CD4-positive, alpha-beta T cell treated with Interleukin-6 at 100 ng/mL for 8 hours (primary cell): ENCODE measurements around the gene CSHL1.
"Not testable (repeated sequence)": the region's sequence is repeated elsewhere in the genome, so short reads cannot be mapped to it uniquely, and the experiment has no call there.

ENCODE experiments used
- DNase-seq: peaks from one replicate; pipeline ENCODE4 v3.0.0-alpha.2; 2020; ENCODE audit warnings: mixed read lengths, low spot score

CSHL1 gene

DNA sequence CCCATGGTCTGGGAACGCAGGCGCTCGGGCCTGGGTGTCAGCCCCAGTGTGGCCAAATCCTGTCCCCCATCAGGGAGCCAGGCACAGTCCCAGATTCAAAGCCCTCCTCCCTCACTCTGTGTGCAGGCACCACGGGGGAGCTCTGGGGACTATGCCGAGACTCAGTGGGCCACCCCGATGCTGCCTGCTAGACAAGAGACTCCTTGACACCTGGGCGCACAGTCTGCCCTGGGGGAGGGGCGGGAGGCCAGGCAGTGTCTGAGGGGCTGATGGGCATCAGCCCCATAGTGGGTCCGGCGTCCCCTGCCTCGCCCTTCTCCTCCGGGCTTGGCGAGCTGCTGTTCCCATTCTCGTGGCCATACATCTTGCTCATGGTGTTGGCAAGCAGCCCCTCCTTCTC lies 29.5 kb upstream of the CSHL1 start:
- DNase-seq, result no peak

- DNase-seq, result no peak
Observed at GRCh38 chr17:63939884-63940283, 28.8 kb upstream of the CSHL1 start.

DNA sequence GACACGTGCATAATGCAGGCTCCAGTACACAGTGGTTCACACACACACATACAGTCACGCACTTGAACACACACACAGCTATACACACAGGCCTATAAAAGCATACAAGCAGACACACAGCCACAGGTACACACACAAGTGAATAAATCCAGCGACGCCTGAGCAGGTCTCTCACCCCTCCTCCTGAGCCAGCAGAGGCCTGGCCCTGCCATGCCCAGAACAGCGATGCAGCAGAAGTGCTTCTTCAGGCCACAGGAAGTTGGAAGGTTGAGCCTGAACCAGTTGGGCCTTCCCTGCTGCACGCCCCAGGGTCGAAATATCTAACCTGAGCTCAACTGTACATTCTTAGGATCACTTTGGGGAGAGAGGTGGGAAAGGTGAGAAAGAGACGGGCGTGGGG lies 28.3 kb upstream of the CSHL1 start:
- DNase-seq, result no peak

DNA sequence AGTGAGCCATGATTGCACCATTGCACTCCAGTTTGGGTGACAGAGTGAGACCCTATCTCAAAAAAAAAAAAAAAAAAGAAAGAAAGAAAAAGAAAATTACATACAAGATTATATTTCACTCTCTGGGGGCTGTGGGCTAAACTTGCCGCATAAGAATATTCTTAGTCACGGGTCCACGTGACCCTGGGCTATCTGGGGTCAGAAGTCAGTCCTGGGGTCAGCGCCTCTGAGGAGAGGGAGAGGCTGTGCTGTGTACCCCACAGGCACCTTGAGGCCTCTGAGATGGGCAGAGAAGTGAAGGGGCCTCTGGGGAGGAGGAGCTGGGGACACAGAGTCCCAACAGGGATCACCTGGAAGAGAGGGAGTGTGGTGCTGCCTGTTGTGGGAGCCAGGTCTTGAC lies 26.9 kb upstream of the CSHL1 start:
- DNase-seq, result no peak

DNA sequence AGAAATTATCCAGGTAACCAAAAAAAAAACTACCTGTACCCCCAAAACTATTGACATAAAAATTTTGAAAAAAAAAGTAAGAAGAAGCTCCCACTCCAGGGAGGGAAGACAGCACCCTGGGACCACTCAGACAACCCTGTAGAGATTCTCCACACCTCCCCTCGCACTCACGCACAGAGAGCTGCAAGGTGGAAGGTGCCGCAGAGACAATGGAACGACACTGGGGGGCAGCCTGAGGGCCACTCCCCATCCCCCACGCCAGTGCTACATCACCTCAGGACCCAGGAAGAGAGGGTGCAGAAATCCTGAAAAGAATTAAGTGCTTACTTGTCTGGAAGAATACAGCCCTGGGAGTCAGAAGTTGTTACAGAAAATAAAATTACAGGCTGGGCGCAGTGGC lies 26.3 kb upstream of the CSHL1 start:
- no peak for DNase-seq

DNA sequence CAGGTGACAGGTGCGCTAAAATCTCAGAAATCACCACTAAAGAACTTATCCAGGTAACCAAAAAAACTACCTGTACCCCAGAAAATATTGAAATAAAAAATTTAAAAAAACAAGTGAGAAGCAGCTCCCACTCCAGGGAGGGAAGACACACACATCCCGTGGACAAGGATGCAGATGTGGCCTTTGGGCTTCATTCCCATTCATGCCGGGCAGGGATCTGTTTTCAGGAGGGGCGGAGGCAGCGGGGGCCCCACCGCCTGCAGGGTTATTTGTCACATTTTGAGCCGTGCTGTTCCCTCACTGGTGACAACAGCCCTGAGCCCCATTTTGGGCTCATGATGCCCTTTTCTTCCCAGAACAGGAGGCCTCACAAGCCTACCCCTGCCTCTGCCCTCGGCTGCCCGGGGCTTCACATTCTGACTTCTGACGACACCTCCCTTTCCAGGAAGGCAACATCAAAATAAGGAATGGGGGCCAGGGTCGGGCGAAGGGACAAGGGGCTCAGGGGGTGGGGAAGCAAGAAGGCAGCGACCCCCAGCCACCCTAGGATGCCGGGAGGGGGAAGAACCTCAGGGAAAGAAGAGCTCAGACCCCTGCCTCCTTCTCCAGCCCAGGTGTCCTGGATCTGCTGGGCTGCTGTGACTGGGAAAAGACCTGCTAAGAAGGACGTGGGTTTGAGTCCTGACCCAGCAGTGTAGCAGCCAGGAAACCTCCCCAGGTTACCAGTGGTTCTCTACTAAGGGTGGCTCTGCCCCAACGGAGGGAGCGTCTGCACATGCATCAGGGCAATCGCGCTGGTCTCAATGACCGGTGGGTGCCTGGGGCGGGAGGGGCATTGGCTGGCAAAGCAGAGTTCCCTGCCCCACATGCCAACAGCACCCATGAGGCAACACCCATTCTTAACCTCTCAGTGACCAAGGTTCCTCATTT lies 23.4 kb upstream of the CSHL1 start:
- no peak for DNase-seq

DNA sequence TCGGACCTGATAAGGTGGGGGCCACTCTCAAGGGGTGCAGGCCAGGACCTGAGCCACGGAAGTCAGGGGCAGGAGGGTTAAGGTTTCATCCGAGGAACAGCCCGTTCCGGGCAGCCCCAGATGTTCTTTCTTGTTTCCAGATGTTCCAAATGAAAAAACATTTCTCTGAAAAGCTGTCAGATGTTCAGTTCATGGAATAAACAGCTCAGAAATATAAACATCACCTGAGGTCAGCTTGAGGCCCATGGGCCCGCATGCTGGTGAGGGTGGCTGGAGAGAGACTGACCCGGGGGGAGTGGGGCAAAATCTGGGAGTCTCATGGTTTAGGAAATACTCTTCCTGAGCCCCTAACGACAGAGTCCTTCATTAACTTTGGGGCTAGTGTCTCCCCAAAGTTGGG lies 22.5 kb upstream of the CSHL1 start:
- DNase-seq, result no peak

GRCh38 chr17:63932721-63933120 lies 21.7 kb upstream of the CSHL1 start:
- no peak for DNase-seq

DNA sequence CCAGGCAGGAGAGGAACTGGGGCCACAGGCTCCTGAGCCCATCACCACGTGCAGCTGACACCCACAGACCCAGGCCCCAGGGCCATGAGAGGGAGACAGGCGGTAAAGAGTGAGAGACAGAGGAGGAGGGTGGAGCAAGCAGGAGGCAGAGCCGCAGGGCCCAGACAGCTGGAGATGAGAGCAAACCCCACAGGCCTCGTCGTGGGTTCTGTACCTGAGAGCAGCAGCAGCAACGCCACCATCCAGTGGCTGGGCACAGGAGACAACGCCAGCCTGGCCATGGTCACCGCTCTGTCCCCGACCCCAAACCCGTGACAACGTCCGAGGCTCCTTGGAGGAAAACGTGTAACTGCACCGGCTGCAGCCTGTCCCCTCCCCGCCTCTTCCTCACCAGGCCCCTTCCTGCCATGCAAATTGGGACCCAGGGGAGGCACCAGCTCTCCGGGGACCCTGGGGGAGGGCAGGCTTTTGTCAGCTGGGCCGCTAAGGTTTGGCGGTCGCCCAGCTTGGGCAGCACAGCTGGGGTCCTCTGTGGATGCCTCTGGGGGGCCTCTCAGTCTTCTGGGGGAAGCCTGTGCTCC lies 21.0 kb upstream of the CSHL1 start, which contains the start of gene CD79B:
CD79B (minus strand) TSS at position 351 of the 581 bp plus-strand sequence; CDS start at position 281, 70 bp downstream.
- DNase-seq, result peak; percentile 39

DNA sequence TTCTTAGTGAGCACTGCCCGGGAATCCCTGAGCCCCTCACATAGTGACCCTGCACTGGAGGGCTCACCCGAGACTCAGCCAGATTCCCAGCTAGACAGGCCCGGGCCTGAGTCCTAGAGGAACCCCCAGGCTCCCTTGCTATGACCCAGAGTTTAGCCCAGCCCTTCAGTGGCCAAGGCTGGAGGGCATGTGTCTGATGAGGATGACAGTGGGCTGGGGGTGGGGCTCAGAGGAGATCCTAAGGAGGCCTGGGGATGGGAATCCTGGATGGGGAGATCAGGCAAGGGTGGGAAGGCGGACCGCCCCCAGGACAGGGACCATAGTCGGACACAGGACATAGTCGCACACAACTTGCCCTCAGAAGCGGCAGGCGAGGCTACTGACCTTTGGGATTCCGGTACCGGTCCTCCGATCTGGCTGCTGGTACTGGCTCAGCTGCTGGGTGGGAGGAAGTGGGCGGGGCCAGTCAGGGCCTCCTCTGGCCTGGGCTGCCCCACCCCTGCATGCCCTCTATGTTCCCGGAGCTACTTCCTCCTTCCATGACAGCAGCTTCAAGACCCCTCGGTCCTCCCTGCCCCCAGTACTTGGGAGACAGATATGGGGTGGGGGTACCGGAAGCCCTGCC lies 20.0 kb upstream of the CSHL1 start:
- DNase-seq, result peak; percentile 65

DNA sequence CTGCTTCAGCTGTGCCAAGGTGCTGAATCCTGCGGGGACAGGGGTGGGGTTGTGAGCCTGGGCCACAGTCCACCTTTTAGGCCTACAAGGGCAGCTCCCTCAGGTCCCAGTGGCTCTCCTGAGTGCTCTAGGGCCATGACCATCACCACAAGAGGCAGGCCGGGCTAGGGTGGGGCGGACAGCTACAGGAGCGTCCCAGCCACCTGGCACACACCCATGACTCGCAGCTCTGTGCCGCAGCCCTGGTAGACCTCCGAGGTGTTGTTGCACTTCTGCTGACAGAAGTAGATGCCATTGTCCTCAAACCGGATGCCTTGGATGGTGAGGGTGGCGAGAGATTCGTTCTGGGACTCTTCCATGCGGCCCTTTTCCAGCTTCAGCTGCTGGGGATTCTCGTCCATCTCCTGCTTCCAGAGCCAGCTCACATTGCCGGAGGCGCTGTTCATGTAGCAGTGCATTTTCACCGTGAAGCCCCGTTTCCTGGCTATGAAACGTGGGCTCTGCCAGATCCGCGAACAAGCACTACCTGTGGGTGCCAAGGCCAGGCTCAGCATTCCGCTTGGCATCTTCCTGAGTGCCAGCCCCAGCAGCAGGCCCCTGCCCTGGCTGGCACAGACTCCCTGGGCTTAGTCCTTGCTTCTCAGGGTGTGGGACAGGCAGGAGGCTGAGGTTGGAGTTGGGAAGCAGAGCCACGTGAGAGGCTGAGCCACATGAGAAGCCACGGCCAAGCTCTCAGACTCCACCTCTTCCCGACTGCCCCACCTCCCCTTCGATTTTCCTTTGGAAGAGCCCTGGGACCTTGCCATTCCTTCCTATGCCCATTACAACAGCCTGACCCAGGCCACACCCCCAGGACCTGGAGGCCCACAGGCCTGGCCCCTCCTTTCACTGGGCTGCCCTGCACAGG lies 19.1 kb upstream of the CSHL1 start:
- no peak for DNase-seq

- DNase-seq, result no peak
Observed at GRCh38 chr17:63928966-63929695, 18.1 kb upstream of the CSHL1 start.

DNA sequence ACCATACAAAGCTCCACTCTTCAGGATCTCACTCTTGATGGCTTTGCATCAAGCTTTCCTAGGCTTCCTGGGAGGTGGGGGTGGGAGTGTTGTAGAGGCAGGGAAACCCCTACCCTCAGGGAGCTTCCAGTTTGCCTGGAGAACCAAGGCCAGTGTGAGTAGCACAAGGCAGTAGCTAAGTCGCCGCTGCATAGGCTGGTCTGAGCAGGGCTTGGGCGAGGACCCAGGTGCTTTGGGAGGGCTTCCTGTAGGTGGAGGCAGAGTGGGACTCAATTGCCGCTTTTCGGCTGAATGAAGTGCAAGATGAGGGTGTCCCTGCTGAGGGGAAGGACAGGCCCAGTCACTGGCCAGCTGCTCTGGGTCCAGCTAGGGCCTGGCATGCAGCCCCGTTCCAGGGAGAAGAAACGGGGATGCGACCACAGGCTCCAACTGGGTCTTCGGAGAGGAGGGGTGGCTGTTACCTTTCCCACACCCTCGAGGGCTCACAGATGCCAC lies 17.2 kb upstream of the CSHL1 start:
- DNase-seq, result no peak

DNA sequence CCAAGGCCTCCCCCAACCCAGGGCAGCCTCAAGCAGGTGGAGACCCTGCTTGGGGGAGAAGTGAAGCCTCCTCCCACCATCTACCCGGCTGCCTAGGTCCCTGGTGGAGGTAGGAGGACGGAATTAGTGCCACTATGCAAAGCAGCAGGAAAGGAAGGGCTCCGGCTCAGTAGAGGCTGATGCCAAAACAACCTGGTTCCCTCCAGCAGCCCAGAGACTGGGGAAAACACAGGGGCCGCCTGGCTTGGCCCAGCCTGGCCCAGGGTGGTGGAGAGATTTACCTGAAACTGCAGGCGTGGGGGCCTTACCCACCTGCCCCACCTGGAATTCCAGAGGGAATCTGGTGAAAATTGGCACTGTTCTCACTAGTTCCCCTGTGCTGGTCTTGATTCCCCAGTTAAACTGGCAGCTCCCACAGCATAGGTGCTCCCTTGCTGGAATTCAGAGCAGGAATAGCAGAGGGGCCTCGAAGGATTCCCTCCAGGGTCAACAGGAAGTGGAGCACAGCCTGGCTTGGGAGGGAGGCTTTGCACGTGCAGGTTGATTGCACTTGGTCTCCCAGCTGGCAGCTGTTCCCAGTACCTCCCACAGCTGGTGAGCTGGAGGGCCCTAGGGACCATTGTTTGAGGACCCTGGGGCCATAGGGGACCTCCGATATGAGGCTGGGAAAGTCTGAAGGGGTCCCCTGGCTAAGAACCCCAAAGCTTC lies 16.6 kb upstream of the CSHL1 start:
- no peak for DNase-seq

DNA sequence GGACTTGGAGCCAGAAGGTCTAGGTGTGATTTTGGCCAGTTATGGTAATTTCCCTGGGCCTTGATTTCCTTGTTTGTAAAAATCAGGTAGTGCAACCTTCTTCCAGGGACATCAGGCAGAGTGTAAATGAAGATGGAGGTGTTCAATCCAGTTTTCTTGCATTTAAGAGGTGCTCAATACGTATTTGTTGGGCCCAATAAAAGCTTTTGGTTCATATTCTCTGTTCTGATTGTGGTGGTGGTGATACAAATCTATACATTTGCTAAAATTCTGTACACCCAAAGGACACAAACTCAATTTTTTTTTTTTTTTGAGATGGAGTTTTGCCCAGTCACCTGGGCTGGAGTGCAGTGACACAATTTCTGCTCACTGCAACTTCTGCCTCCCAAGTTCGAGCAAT lies 15.1 kb upstream of the CSHL1 start:
- DNase-seq, result no peak

DNA sequence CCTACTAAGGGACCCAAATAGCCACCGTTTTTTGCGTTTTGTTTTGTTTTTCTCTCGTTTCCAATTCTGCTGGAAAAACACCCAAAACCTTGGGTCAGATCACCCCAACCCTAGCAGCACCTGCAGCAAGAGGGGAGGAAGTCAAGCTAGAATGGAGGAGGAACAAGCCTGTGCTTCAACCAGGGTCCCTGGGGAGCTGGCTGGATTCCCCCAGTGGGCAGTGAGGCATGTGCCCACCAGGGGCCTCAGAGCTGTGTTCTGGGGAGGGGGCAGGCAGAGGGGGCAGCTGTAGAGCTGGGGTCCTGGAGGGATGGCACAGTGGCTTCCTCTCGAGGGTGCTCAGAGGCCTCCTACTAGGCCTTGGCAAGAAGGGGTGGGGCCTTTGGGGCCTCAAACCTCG lies 14.6 kb upstream of the CSHL1 start:
- no peak for DNase-seq

DNA sequence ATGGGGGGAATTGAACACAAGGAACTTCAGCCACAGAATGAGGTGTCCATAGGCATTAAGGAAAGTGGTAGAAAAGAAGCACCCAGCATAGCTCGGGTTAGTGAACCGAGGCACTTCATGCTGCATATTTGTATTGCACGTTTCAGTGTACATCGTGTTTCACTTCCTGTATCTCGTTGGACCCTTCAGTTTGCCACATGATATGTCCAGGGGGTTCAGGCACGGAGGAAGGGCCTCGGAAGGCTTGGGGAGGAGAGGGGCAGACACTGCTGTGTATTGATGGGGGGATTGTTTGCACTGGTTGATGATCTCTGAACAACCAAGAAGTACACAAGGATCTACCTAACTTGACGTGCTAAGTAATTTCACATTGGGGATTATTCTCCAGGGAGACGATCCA lies 11.3 kb upstream of the CSHL1 start:
- DNase-seq, result not testable (repeated sequence)

DNA sequence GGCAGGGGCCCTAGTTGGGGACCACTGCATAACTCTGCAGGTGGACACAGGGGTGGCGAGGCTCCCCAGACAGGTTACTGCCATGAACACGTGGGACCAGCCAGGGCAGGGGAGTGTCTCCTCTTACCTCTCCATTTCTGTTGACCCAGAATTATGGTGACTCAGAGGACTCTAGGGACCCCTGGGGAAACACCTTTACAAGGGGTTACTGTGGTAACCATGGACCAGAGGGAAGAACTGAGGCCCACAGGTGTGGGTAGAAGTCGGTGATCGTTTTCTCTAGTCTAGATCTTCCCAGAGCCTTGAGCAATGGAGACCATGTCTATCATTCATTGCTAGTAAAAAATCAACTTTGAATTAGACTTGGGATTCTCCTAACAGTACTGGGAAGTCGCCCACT lies 9.7 kb upstream of the CSHL1 start:
- not testable (repeated sequence) for DNase-seq

GRCh38 chr17:63920050-63920449 lies 9.0 kb upstream of the CSHL1 start:
- DNase-seq, result not testable (repeated sequence)

- peak; percentile 75 for DNase-seq
Observed at GRCh38 chr17:63919311-63919723, 8.3 kb upstream of the CSHL1 start.
